ENCODE measurements around the gene ZSCAN4.

The ZSCAN4 gene

GRCh38 chr19:57651654-57651996 lies 17.1 kb upstream of the ZSCAN4 start:
- Histone ChIP-seq H3K9me3 (replicated peaks; ENCODE audit: low read length) (no peaks in the 10 kb centered on the region), H3K4me1 (ENCODE audit: control insufficient read depth, insufficient read depth, low read length) (no peaks in the 10 kb centered on the region), H3K4me3 (ENCODE audit: low read length) (no peak overlapping the region), H3K9ac (ENCODE audit: low read depth, low read length) (no peak overlapping the region), H3K27me3 (ENCODE audit: control insufficient read depth, insufficient read depth, low read length) (peaks cover 4% of the 10 kb centered on the region), H3K36me3 (ENCODE audit: insufficient read depth, low read length) (no peaks in the 10 kb centered on the region), H3K4me2 (ENCODE audit: low read length) (no peak overlapping the region)

GRCh38 chr19:57653689-57654088 lies 15.0 kb upstream of the ZSCAN4 start:
- no peak overlapping the region for H3K4me3 ChIP-seq (ENCODE audit: low read length)
- no peak overlapping the region for H3K4me2 ChIP-seq (ENCODE audit: low read length)
- H3K9me3 ChIP-seq (replicated peaks; ENCODE audit: low read length), result no peaks in the 10 kb centered on the region
- no peak overlapping the region for H3K9ac ChIP-seq (ENCODE audit: low read depth, low read length)
- H3K27me3 ChIP-seq (ENCODE audit: control insufficient read depth, insufficient read depth, low read length), result peaks cover 4% of the 10 kb centered on the region
- H3K36me3 ChIP-seq (ENCODE audit: insufficient read depth, low read length), result no peaks in the 10 kb centered on the region
- no peaks in the 10 kb centered on the region for H3K4me1 ChIP-seq (ENCODE audit: control insufficient read depth, insufficient read depth, low read length)

- Histone ChIP-seq H3K27me3 (ENCODE audit: control insufficient read depth, insufficient read depth, low read length) (peaks cover 20% of the 10 kb centered on the region), H3K4me1 (ENCODE audit: control insufficient read depth, insufficient read depth, low read length) (no peaks in the 10 kb centered on the region), H3K36me3 (ENCODE audit: insufficient read depth, low read length) (no peaks in the 10 kb centered on the region), H3K4me2 (ENCODE audit: low read length) (no peak overlapping the region), H3K9me3 (replicated peaks; ENCODE audit: low read length) (no peaks in the 10 kb centered on the region), H3K4me3 (ENCODE audit: low read length) (no peak overlapping the region), H3K9ac (ENCODE audit: low read depth, low read length) (no peak overlapping the region)
These were observed 13.3 kb upstream of the ZSCAN4 start for GRCh38 chr19:57655443-57655842.

- Histone ChIP-seq H3K36me3 (ENCODE audit: insufficient read depth, low read length) (no peaks in the 10 kb centered on the region), H3K27me3 (ENCODE audit: control insufficient read depth, insufficient read depth, low read length) (peaks cover 24% of the 10 kb centered on the region), H3K4me2 (ENCODE audit: low read length) (no peak overlapping the region), H3K9ac (ENCODE audit: low read depth, low read length) (no peak overlapping the region), H3K9me3 (replicated peaks; ENCODE audit: low read length) (no peaks in the 10 kb centered on the region), H3K4me1 (ENCODE audit: control insufficient read depth, insufficient read depth, low read length) (no peaks in the 10 kb centered on the region), H3K4me3 (ENCODE audit: low read length) (no peak overlapping the region)
These were observed 12.4 kb upstream of the ZSCAN4 start for GRCh38 chr19:57656346-57656745.

- Histone ChIP-seq H3K9ac (ENCODE audit: low read depth, low read length) (peak overlapping the region; percentile 60), H3K27me3 (ENCODE audit: control insufficient read depth, insufficient read depth, low read length) (peaks cover 17% of the 10 kb centered on the region), H3K4me2 (ENCODE audit: low read length) (peak overlapping the region; percentile 90), H3K4me1 (ENCODE audit: control insufficient read depth, insufficient read depth, low read length) (peaks cover 9% of the 10 kb centered on the region), H3K36me3 (ENCODE audit: insufficient read depth, low read length) (no peaks in the 10 kb centered on the region), H3K9me3 (replicated peaks; ENCODE audit: low read length) (no peaks in the 10 kb centered on the region), H3K4me3 (ENCODE audit: low read length) (peak overlapping the region; percentile 80)
These were observed 4.2 kb upstream of the ZSCAN4 start for GRCh38 chr19:57664269-57665127.

- Histone ChIP-seq H3K4me3 (ENCODE audit: low read length) (no peak overlapping the region), H3K4me1 (ENCODE audit: control insufficient read depth, insufficient read depth, low read length) (peaks cover 9% of the 10 kb centered on the region), H3K36me3 (ENCODE audit: insufficient read depth, low read length) (no peaks in the 10 kb centered on the region), H3K27me3 (ENCODE audit: control insufficient read depth, insufficient read depth, low read length) (peaks cover 9% of the 10 kb centered on the region), H3K9ac (ENCODE audit: low read depth, low read length) (no peak overlapping the region), H3K4me2 (ENCODE audit: low read length) (peak overlapping the region; percentile 90), H3K9me3 (replicated peaks; ENCODE audit: low read length) (no peaks in the 10 kb centered on the region)
These were observed 3.4 kb upstream of the ZSCAN4 start for GRCh38 chr19:57665261-57665806.

- Histone ChIP-seq H3K27me3 (ENCODE audit: control insufficient read depth, insufficient read depth, low read length) (peaks cover 9% of the 10 kb centered on the region), H3K4me2 (ENCODE audit: low read length) (no peak overlapping the region), H3K4me1 (ENCODE audit: control insufficient read depth, insufficient read depth, low read length) (peaks cover 9% of the 10 kb centered on the region), H3K4me3 (ENCODE audit: low read length) (no peak overlapping the region), H3K36me3 (ENCODE audit: insufficient read depth, low read length) (no peaks in the 10 kb centered on the region), H3K9ac (ENCODE audit: low read depth, low read length) (no peak overlapping the region), H3K9me3 (replicated peaks; ENCODE audit: low read length) (no peaks in the 10 kb centered on the region)
These were observed 1.5 kb upstream of the ZSCAN4 start for GRCh38 chr19:57667228-57667627.

GRCh38 chr19:57671124-57671895 lies 2.6 kb downstream of the ZSCAN4 start:
- no peak overlapping the region for H3K4me3 ChIP-seq (ENCODE audit: low read length)
- no peaks in the 10 kb centered on the region for H3K4me1 ChIP-seq (ENCODE audit: control insufficient read depth, insufficient read depth, low read length)
- no peaks in the 10 kb centered on the region for H3K9me3 ChIP-seq (replicated peaks; ENCODE audit: low read length)
- peaks cover 9% of the 10 kb centered on the region for H3K27me3 ChIP-seq (ENCODE audit: control insufficient read depth, insufficient read depth, low read length)
- no peak overlapping the region for H3K4me2 ChIP-seq (ENCODE audit: low read length)
- no peak overlapping the region for H3K9ac ChIP-seq (ENCODE audit: low read depth, low read length)
- no peaks in the 10 kb centered on the region for H3K36me3 ChIP-seq (ENCODE audit: insufficient read depth, low read length)

- Histone ChIP-seq H3K9me3 (replicated peaks; ENCODE audit: low read length) (no peaks in the 10 kb centered on the region), H3K9ac (ENCODE audit: low read depth, low read length) (no peak overlapping the region), H3K4me2 (ENCODE audit: low read length) (no peak overlapping the region), H3K36me3 (ENCODE audit: insufficient read depth, low read length) (no peaks in the 10 kb centered on the region), H3K4me1 (ENCODE audit: control insufficient read depth, insufficient read depth, low read length) (no peaks in the 10 kb centered on the region), H3K27me3 (ENCODE audit: control insufficient read depth, insufficient read depth, low read length) (peaks cover 5% of the 10 kb centered on the region), H3K4me3 (ENCODE audit: low read length) (no peak overlapping the region)
These were observed 3.7 kb downstream of the ZSCAN4 start for GRCh38 chr19:57672466-57672865.

- Histone ChIP-seq H3K36me3 (ENCODE audit: insufficient read depth, low read length) (no peaks in the 10 kb centered on the region), H3K4me3 (ENCODE audit: low read length) (no peak overlapping the region), H3K9ac (ENCODE audit: low read depth, low read length) (no peak overlapping the region), H3K27me3 (ENCODE audit: control insufficient read depth, insufficient read depth, low read length) (peaks cover 5% of the 10 kb centered on the region), H3K4me2 (ENCODE audit: low read length) (no peak overlapping the region), H3K4me1 (ENCODE audit: control insufficient read depth, insufficient read depth, low read length) (no peaks in the 10 kb centered on the region), H3K9me3 (replicated peaks; ENCODE audit: low read length) (peaks cover 5% of the 10 kb centered on the region)
These were observed 7.1 kb downstream of the ZSCAN4 start for GRCh38 chr19:57675881-57676280.

- Histone ChIP-seq H3K4me3 (ENCODE audit: low read length) (peak overlapping the region; percentile 94), H3K9me3 (replicated peaks; ENCODE audit: low read length) (peaks cover 30% of the 10 kb centered on the region)
These were observed 13.6 kb downstream of the ZSCAN4 start for GRCh38 chr19:57682226-57682766.

More at GRCh38 chr19:57682226-57682766, 13.6 kb downstream of the ZSCAN4 start:
- Histone ChIP-seq H3K4me1 (ENCODE audit: control insufficient read depth, insufficient read depth, low read length) (peaks cover 8% of the 10 kb centered on the region), H3K27me3 (ENCODE audit: control insufficient read depth, insufficient read depth, low read length) (no peaks in the 10 kb centered on the region), H3K36me3 (ENCODE audit: insufficient read depth, low read length) (peaks cover 32% of the 10 kb centered on the region), H3K4me2 (ENCODE audit: low read length) (peak overlapping the region; percentile 94), H3K9ac (ENCODE audit: low read depth, low read length) (peak overlapping the region; percentile 88)
